Right ventricle myocardium inferior (tissue), 1 donor: ENCODE data around the gene PTCD2. TPM values are rescaled to one million over a fixed set of nuclear protein-coding genes. Genes with fewer than 3 reads are reported as not detected.
A peak's percentile ranks its signal among the peaks of the same experiment; 100 is the strongest.
"Not testable (repeated sequence)": the region's sequence is repeated elsewhere in the genome, so short reads cannot be mapped to it uniquely, and the experiment has no call there.

Experiments
- ATAC-seq: fragments of 200-7000 bp; cut with Tn5 transposase; one replicate; pipeline ENCODE4 v1.9.1; 2020; ENCODE audit warnings: mild to moderate bottlenecking, moderate library complexity
- DNase-seq: peaks from one replicate; pipeline ENCODE4 v3.0.0; 2021; ENCODE audit errors: missing footprints
- intact Hi-C: fragments of 100-400 bp; cut with DNase I; formaldehyde crosslinking; loops from one replicate; pipeline ENCODE4 v1.11.0; 2022
- total RNA-seq: library from RNA; stranded (reverse); fragmentation: NEBNext Ultra II Directional; extraction: Animal tissue kit (Norgen Biotek cat#: 25700); gene quantifications from one replicate; pipeline ENCODE4 v1.2.1, GENCODE V29; 2021
- donor health status: DM: no; HTN: yes; CAD: no; lungs with severe emphysema.

PTCD2 gene
- total RNA-seq, 1 donor from 2014 or later, result 15.5 TPM

GRCh38 chr5:72394688-72395087 lies 74.5 kb downstream of the PTCD2 start:
- intact Hi-C loops, result loop anchor here (10.0 kb wide), 1 partner anchor 110 kb away; the partner anchor contains the start of gene ZNF366
- ATAC-seq (no peak), DNase-seq (no peak)

- intact Hi-C loops, result loop anchor here (10.0 kb wide), 1 partner anchor 107 kb away; the partner anchor contains the start of gene ZNF366
- ATAC-seq (no peak), DNase-seq (no peak)
Measured at GRCh38 chr5:72397836-72398235, 77.7 kb downstream of the PTCD2 start.

- intact Hi-C loops, result loop anchor here (10.0 kb wide), 1 partner anchor 54 kb away; no protein-coding TSS in a partner anchor
- DNase-seq (no peak), ATAC-seq (no peak)
Measured at GRCh38 chr5:72400950-72401349, 80.8 kb downstream of the PTCD2 start.

GRCh38 chr5:72402381-72402890 lies 82.3 kb downstream of the PTCD2 start:
- intact Hi-C loops, result loop anchor here (10.0 kb wide), 1 partner anchor 52 kb away; no protein-coding TSS in a partner anchor
- DNase-seq, result no peak
- no peak for ATAC-seq

GRCh38 chr5:72402959-72403628 lies 82.9 kb downstream of the PTCD2 start:
- no peak for DNase-seq
- intact Hi-C loops, result loop anchor here (10.0 kb wide), 1 partner anchor 52 kb away; no protein-coding TSS in a partner anchor

GRCh38 chr5:72404771-72405170 lies 84.6 kb downstream of the PTCD2 start:
- not testable (repeated sequence) for DNase-seq, ATAC-seq
- intact Hi-C loops, result loop anchor here (10.0 kb wide), 1 partner anchor 50 kb away; no protein-coding TSS in a partner anchor

More at GRCh38 chr5:72402959-72403628, 82.9 kb downstream of the PTCD2 start:
- no peak for ATAC-seq

GRCh38 chr5:72407078-72407477 lies 86.9 kb downstream of the PTCD2 start:
- intact Hi-C loops, result loop anchor here (10.0 kb wide), 1 partner anchor 48 kb away; no protein-coding TSS in a partner anchor
- ATAC-seq, result peak; percentile 63

GRCh38 chr5:72407541-72407940 lies 87.4 kb downstream of the PTCD2 start:
- no peak for DNase-seq
- intact Hi-C loops, result loop anchor here (10.0 kb wide), 1 partner anchor 47 kb away; no protein-coding TSS in a partner anchor
- ATAC-seq, result no peak

More at GRCh38 chr5:72407078-72407477, 86.9 kb downstream of the PTCD2 start:
- no peak for DNase-seq

GRCh38 chr5:72408127-72408526 lies 88.0 kb downstream of the PTCD2 start:
- ATAC-seq (no peak), DNase-seq (no peak)
- intact Hi-C loops, result loop anchor here (10.0 kb wide), 1 partner anchor 47 kb away; no protein-coding TSS in a partner anchor

- ATAC-seq, result no peak
- intact Hi-C loops, result loop anchor here (10.0 kb wide), 1 partner anchor 46 kb away; no protein-coding TSS in a partner anchor
- DNase-seq, result no peak
Measured at GRCh38 chr5:72408603-72409002, 88.4 kb downstream of the PTCD2 start.

- intact Hi-C loops, result no loop called here
- DNase-seq, result no peak
- no peak for ATAC-seq
Measured at GRCh38 chr5:72410688-72411295, 90.6 kb downstream of the PTCD2 start.

- ATAC-seq, result no peak
- intact Hi-C loops, result no loop called here
- DNase-seq, result no peak
Measured at GRCh38 chr5:72412283-72413055, 92.3 kb downstream of the PTCD2 start.

GRCh38 chr5:72415616-72416325 lies 95.6 kb downstream of the PTCD2 start:
- DNase-seq, result no peak
- no peak for ATAC-seq
- intact Hi-C loops, result no loop called here

GRCh38 chr5:72417333-72418062 lies 97.3 kb downstream of the PTCD2 start:
- ATAC-seq (no peak), DNase-seq (no peak)
- intact Hi-C loops, result no loop called here
